HG02588 (cell line): Measurements from ENCODE around the gene WNT7B.

Experiments
- ATAC-seq: cut with Tn5 transposase; IDR thresholded peaks from one replicate; pipeline ENCODE4 v1.9.1; 2021; ENCODE audit warnings: mild to moderate bottlenecking, moderate library complexity; ENCODE audit not compliant: unreplicated experiment

WNT7B gene

GRCh38 chr22:45960477-45961386 is 16.2 kb downstream of the WNT7B start:
- ATAC-seq = no peak

GRCh38 chr22:45959719-45960476 is 17.1 kb downstream of the WNT7B start:
- ATAC-seq = no peak

- no peak for ATAC-seq
These were observed 18.0 kb downstream of the WNT7B start for GRCh38 chr22:45958971-45959370.

- ATAC-seq = no peak
These were observed 19.1 kb downstream of the WNT7B start for GRCh38 chr22:45957826-45958225.

GRCh38 chr22:45953178-45953577 is 23.8 kb downstream of the WNT7B start:
- no peak for ATAC-seq

- no peak for ATAC-seq
These were observed 24.4 kb downstream of the WNT7B start for GRCh38 chr22:45952553-45952952.

GRCh38 chr22:45952151-45952550 is 24.8 kb downstream of the WNT7B start:
- no peak for ATAC-seq

GRCh38 chr22:45949891-45950290 is 27.1 kb downstream of the WNT7B start:
- no peak for ATAC-seq

- no peak for ATAC-seq
These were observed 27.6 kb downstream of the WNT7B start for GRCh38 chr22:45949258-45949870.

GRCh38 chr22:45948081-45948648 is 28.8 kb downstream of the WNT7B start:
- no peak for ATAC-seq

GRCh38 chr22:45946805-45947600 is 30.0 kb downstream of the WNT7B start:
- ATAC-seq = no peak

- ATAC-seq = no peak
These were observed 31.3 kb downstream of the WNT7B start for GRCh38 chr22:45945621-45946106.

GRCh38 chr22:45942787-45943493 is 34.0 kb downstream of the WNT7B start:
- ATAC-seq = no peak

- no peak for ATAC-seq
These were observed 34.6 kb downstream of the WNT7B start for GRCh38 chr22:45942344-45942743.

GRCh38 chr22:45938913-45939312 is 38.0 kb downstream of the WNT7B start:
- no peak for ATAC-seq

- ATAC-seq = no peak
These were observed 39.0 kb downstream of the WNT7B start for GRCh38 chr22:45937960-45938359.

GRCh38 chr22:45935573-45935972 is 41.4 kb downstream of the WNT7B start:
- no peak for ATAC-seq

- no peak for ATAC-seq
These were observed 42.2 kb downstream of the WNT7B start for GRCh38 chr22:45934659-45935341.

GRCh38 chr22:45934168-45934564 is 42.8 kb downstream of the WNT7B start:
- no peak for ATAC-seq
